GM23338 (cell line): Measurements from ENCODE around the gene SMIM9. TPM values are rescaled to one million over a fixed set of nuclear protein-coding genes. Genes with fewer than 3 reads are reported as not detected.

Source experiments
- ATAC-seq: fragments of 200-7000 bp; cut with Tn5 transposase; 3 replicates; pipeline ENCODE4 v1.9.1; 2020
- DNase-seq: peaks from one replicate; pipeline ENCODE4 v3.0.0-alpha.2; 2015; ENCODE audit warnings: low spot score
- H2AFZ ChIP-seq: fragments of 200-600 bp; sonication (generic); 2 replicates; pipeline ENCODE4 v1.8.0; 2016; ENCODE audit warnings: antibody characterized with exemption, mild to moderate bottlenecking, moderate library complexity
- H3F3A ChIP-seq: fragments of 200-600 bp; sonication (generic); replicated peaks from 2 replicates; pipeline ENCODE4 v1.8.0; 2017; ENCODE audit warnings: antibody characterized with exemption, mixed run types, low read depth
- H3K27ac ChIP-seq: fragments of 200-600 bp; sonication (generic); 2 replicates; pipeline ENCODE4 v1.6.1; 2016; ENCODE audit warnings: low read depth
- H3K27me3 ChIP-seq: fragments of 200-600 bp; sonication (generic); 2 replicates; pipeline ENCODE4 v1.8.0; 2016; ENCODE audit warnings: mild to moderate bottlenecking, mixed run types, moderate library complexity; ENCODE audit not compliant: insufficient read depth
- H3K36me3 ChIP-seq: fragments of 200-600 bp; sonication (generic); 2 replicates; pipeline ENCODE4 v1.8.0; 2016; ENCODE audit warnings: mild to moderate bottlenecking; ENCODE audit not compliant: insufficient read depth
- H3K4me1 ChIP-seq: fragments of 200-600 bp; sonication (generic); 2 replicates; pipeline ENCODE4 v1.8.0; 2016; ENCODE audit warnings: mild to moderate bottlenecking, moderate library complexity; ENCODE audit not compliant: insufficient read depth
- H3K4me2 ChIP-seq: fragments of 200-600 bp; sonication (generic); 2 replicates; pipeline ENCODE4 v1.7.1; 2017; ENCODE audit warnings: mixed run types
- H3K4me3 ChIP-seq: fragments of 200-600 bp; sonication (generic); 2 replicates; pipeline ENCODE4 v1.6.1; 2016; ENCODE audit warnings: mixed run types
- H3K79me2 ChIP-seq: fragments of 200-600 bp; sonication (generic); replicated peaks from 2 replicates; pipeline ENCODE4 v1.8.0; 2017; ENCODE audit warnings: mild to moderate bottlenecking; ENCODE audit not compliant: insufficient read depth
- H3K9me2 ChIP-seq: fragments of 200-600 bp; sonication (generic); 2 replicates; pipeline ENCODE4 v1.8.0; 2017; ENCODE audit not compliant: insufficient read depth
- H4K20me1 ChIP-seq: fragments of 200-600 bp; sonication (generic); replicated peaks from 2 replicates; pipeline ENCODE4 v1.8.0; 2017; ENCODE audit warnings: mild to moderate bottlenecking; ENCODE audit not compliant: insufficient read depth
- H3K27ac Mint-ChIP-seq: 2 replicates; pipeline ENCODE4 v1.8.0; 2020; ENCODE audit warnings: inconsistent platforms, mild to moderate bottlenecking, moderate library complexity, mixed read lengths
- H3K27me3 Mint-ChIP-seq: 3 replicates; pipeline ENCODE4 v1.8.0; 2022; ENCODE audit warnings: low read depth, mild to moderate bottlenecking, moderate library complexity, mixed read lengths, inconsistent platforms; ENCODE audit not compliant: insufficient read depth, poor library complexity
- H3K36me3 Mint-ChIP-seq: 3 replicates; pipeline ENCODE4 v1.8.0; 2021; ENCODE audit warnings: low read depth, mild to moderate bottlenecking, inconsistent platforms, moderate library complexity, mixed read lengths
- H3K4me1 Mint-ChIP-seq: 3 replicates; pipeline ENCODE4 v1.8.0; 2020; ENCODE audit warnings: mild to moderate bottlenecking, inconsistent platforms, mixed read lengths
- H3K4me3 Mint-ChIP-seq: 3 replicates; pipeline ENCODE4 v1.8.0; 2021; ENCODE audit warnings: moderate library complexity, mild to moderate bottlenecking, inconsistent platforms, mixed read lengths
- H3K9me3 Mint-ChIP-seq: 3 replicates; pipeline ENCODE4 v1.8.0; 2020; ENCODE audit warnings: moderate library complexity, mild to moderate bottlenecking, inconsistent platforms, mixed read lengths
- CREB1 ChIP-seq: fragments of 250-450 bp; sonication (Bioruptor Pico); IDR thresholded peaks from 2 replicates; pipeline ENCODE4 v1.5.0; 2020; ENCODE audit warnings: low read depth, mild to moderate bottlenecking, moderate library complexity
- ETS1 ChIP-seq: IDR thresholded peaks from 2 replicates; pipeline ENCODE4 v1.6.1; 2016; ENCODE audit warnings: antibody characterized with exemption
- EZH2phosphoT487 ChIP-seq: fragments of 200-600 bp; sonication (generic); IDR thresholded peaks from one replicate; pipeline ENCODE4 v1.8.1; 2018; ENCODE audit warnings: antibody characterized with exemption; ENCODE audit not compliant: unreplicated experiment
- JUNB ChIP-seq: IDR thresholded peaks from one replicate; pipeline ENCODE4 v1.6.1; 2016; ENCODE audit warnings: antibody characterized with exemption; ENCODE audit not compliant: unreplicated experiment
- NANOG ChIP-seq: IDR thresholded peaks from 2 replicates; pipeline ENCODE4 v1.6.1; 2016; ENCODE audit warnings: antibody characterized with exemption, borderline replicate concordance
- POLR2AphosphoS5 ChIP-seq: IDR thresholded peaks from 2 replicates; pipeline ENCODE4 v1.6.1; 2016; ENCODE audit warnings: antibody characterized with exemption, low read depth
- STAT1 ChIP-seq: IDR thresholded peaks from one replicate; pipeline ENCODE4 v1.6.1; 2016; ENCODE audit warnings: antibody characterized with exemption; ENCODE audit not compliant: unreplicated experiment
- ZNF114 ChIP-seq: fragments of 250-450 bp; sonication (Bioruptor Pico); IDR thresholded peaks from 2 replicates; pipeline ENCODE4 v1.5.0; 2020; ENCODE audit warnings: mild to moderate bottlenecking, moderate library complexity
- polyA plus RNA-seq: library from polyadenylated mRNA; unstranded; fragments of >200 nt; fragmentation: Nextera tagmentation; extraction: Ambion mirVana; gene quantifications from 2 replicates; pipeline ENCODE4 v1.2.1, GENCODE V29; 2016
- total RNA-seq: library from RNA; depleted of rRNA; stranded (reverse); fragments of >200 nt; shearing (Covaris generic); gene quantifications from 2 replicates; pipeline ENCODE4 v1.2.3, GENCODE V29; 2014
- TF ChIP-seq, protein P1 (sequence below): IDR thresholded peaks from one replicate; pipeline ENCODE4 v1.6.1; 2018; ENCODE audit warnings: antibody characterized with exemption; ENCODE audit not compliant: unreplicated experiment

SMIM9 gene
- total and polyA plus RNA-seq, 2 experiments from 2014 or later: not detected

GRCh38 chrX:154800478-154801210, 33.8 kb downstream of the SMIM9 start:
- no peak overlapping the region for H3K4me2 ChIP-seq
- H3K4me1 Mint-ChIP-seq: peaks cover 36% of the 10 kb centered on the region
- H3K4me3 ChIP-seq: no peak overlapping the region
- H3K79me2 ChIP-seq: peaks cover 6% of the 10 kb centered on the region; the same call in 1 of the 2 replicates
- no peaks in the 10 kb centered on the region for H3K36me3 ChIP-seq
- no peaks in the 10 kb centered on the region for H3K36me3 Mint-ChIP-seq
- H4K20me1 ChIP-seq: no peaks in the 10 kb centered on the region
- H3K4me1 ChIP-seq: peaks cover 21% of the 10 kb centered on the region; the same call in 1 of the 2 replicates
- TF ChIP-seq CREB1: no peak
- no peak overlapping the region for H2AFZ ChIP-seq
- no peak overlapping the region for H3K27ac Mint-ChIP-seq
- ATAC-seq (no peak), DNase-seq (no peak)
- H3K27me3 Mint-ChIP-seq: peaks cover 15% of the 10 kb centered on the region
- no peak overlapping the region for H3K27ac ChIP-seq
- no peaks in the 10 kb centered on the region for H3K9me3 Mint-ChIP-seq
- no peaks in the 10 kb centered on the region for H3F3A ChIP-seq
- H3K27me3 ChIP-seq: peaks cover 14% of the 10 kb centered on the region
- no peak overlapping the region for H3K4me3 Mint-ChIP-seq
- H3K9me2 ChIP-seq: no peaks in the 10 kb centered on the region

- no peaks in the 10 kb centered on the region for H3K36me3 ChIP-seq
- H3K4me3 ChIP-seq: no peak overlapping the region
- H3K27ac ChIP-seq: no peak overlapping the region
- DNase-seq (no peak), ATAC-seq (peak; percentile 74)
- H3K36me3 Mint-ChIP-seq: no peaks in the 10 kb centered on the region
- no peak overlapping the region for H3K27ac Mint-ChIP-seq
- H3K4me2 ChIP-seq: peak overlapping the region; percentile 26; the same call in 1 of the 2 replicates
- H4K20me1 ChIP-seq: no peaks in the 10 kb centered on the region
- peaks cover 6% of the 10 kb centered on the region; the same call in 1 of the 2 replicates for H3K79me2 ChIP-seq
- no peaks in the 10 kb centered on the region for H3K9me2 ChIP-seq
- peaks cover 15% of the 10 kb centered on the region for H3K27me3 Mint-ChIP-seq
- no peak overlapping the region for H2AFZ ChIP-seq
- H3F3A ChIP-seq: no peaks in the 10 kb centered on the region
- peaks cover 21% of the 10 kb centered on the region; the same call in 1 of the 2 replicates for H3K4me1 ChIP-seq
- H3K27me3 ChIP-seq: peaks cover 11% of the 10 kb centered on the region
- peaks cover 36% of the 10 kb centered on the region for H3K4me1 Mint-ChIP-seq
- no peaks in the 10 kb centered on the region for H3K9me3 Mint-ChIP-seq
- no peak overlapping the region for H3K4me3 Mint-ChIP-seq
- TF ChIP-seq ZNF114 (CRISPR knock-in tag) (no peak), ETS1 (no peak), JUNB (no peak), NANOG (no peak), POLR2AphosphoS5 (no peak), CREB1 (no peak), STAT1 (no peak), EZH2phosphoT487 (no peak)
- TF ChIP-seq, protein P1, sequence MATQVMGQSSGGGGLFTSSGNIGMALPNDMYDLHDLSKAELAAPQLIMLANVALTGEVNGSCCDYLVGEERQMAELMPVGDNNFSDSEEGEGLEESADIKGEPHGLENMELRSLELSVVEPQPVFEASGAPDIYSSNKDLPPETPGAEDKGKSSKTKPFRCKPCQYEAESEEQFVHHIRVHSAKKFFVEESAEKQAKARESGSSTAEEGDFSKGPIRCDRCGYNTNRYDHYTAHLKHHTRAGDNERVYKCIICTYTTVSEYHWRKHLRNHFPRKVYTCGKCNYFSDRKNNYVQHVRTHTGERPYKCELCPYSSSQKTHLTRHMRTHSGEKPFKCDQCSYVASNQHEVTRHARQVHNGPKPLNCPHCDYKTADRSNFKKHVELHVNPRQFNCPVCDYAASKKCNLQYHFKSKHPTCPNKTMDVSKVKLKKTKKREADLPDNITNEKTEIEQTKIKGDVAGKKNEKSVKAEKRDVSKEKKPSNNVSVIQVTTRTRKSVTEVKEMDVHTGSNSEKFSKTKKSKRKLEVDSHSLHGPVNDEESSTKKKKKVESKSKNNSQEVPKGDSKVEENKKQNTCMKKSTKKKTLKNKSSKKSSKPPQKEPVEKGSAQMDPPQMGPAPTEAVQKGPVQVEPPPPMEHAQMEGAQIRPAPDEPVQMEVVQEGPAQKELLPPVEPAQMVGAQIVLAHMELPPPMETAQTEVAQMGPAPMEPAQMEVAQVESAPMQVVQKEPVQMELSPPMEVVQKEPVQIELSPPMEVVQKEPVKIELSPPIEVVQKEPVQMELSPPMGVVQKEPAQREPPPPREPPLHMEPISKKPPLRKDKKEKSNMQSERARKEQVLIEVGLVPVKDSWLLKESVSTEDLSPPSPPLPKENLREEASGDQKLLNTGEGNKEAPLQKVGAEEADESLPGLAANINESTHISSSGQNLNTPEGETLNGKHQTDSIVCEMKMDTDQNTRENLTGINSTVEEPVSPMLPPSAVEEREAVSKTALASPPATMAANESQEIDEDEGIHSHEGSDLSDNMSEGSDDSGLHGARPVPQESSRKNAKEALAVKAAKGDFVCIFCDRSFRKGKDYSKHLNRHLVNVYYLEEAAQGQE: no peak
Observed at GRCh38 chrX:154799556-154800348, 34.7 kb downstream of the SMIM9 start.
